Neural cell (in vitro differentiated cells): Measurements from ENCODE around the gene ACBD7. TPM values are rescaled to one million over a fixed set of nuclear protein-coding genes. Genes with fewer than 3 reads are reported as not detected.

Experiments used
- H2AFZ ChIP-seq: fragments of 200-600, 300-800 bp; sonication (generic), shearing (Covaris generic); 2 replicates; pipeline ENCODE4 v1.6.0; 2014; ENCODE audit warnings: low read depth, mild to moderate bottlenecking, antibody characterized with exemption, low read length, moderate library complexity
- H3F3A ChIP-seq: fragments of 200-600 bp; shearing (Covaris generic); 2 replicates; pipeline ENCODE4 v1.6.1; 2016; ENCODE audit warnings: mild to moderate bottlenecking, moderate library complexity, mixed read lengths, antibody characterized with exemption, low read length; ENCODE audit not compliant: insufficient read depth, poor library complexity, severe bottlenecking
- H3K27ac ChIP-seq: fragments of 200-600, 300-800 bp; sonication (generic), shearing (Covaris generic); 2 replicates; pipeline ENCODE4 v1.5.1; 2014; ENCODE audit warnings: mild to moderate bottlenecking, low read length, moderate library complexity
- H3K27me3 ChIP-seq: fragments of 300-800, 200-600 bp; sonication (generic), shearing (Covaris generic); 2 replicates; pipeline ENCODE4 v1.6.0; 2014; ENCODE audit warnings: mild to moderate bottlenecking, low read depth, low read length, moderate library complexity; ENCODE audit not compliant: insufficient read depth
- H3K36me3 ChIP-seq: fragments of 300-800, 200-600 bp; sonication (generic), shearing (Covaris generic); 2 replicates; pipeline ENCODE4 v1.5.1; 2014; ENCODE audit warnings: mild to moderate bottlenecking, antibody characterized with exemption, low read length, moderate library complexity; ENCODE audit not compliant: insufficient read depth
- H3K4me2 ChIP-seq: fragments of 300-800, 200-600 bp; sonication (generic), shearing (Covaris generic); 2 replicates; pipeline ENCODE4 v1.6.0; 2014; ENCODE audit warnings: mild to moderate bottlenecking, low read length
- H3K4me3 ChIP-seq: fragments of 300-800, 200-600 bp; sonication (generic), shearing (Covaris generic); 2 replicates; pipeline ENCODE4 v1.5.1; 2014; ENCODE audit warnings: mild to moderate bottlenecking, low read length, moderate library complexity
- H3K79me2 ChIP-seq: fragments of 200-600 bp; shearing (Covaris generic); replicated peaks from 2 replicates; pipeline ENCODE4 v1.6.0; 2014; ENCODE audit warnings: mild to moderate bottlenecking, low read length, moderate library complexity; ENCODE audit not compliant: insufficient read depth
- H3K9ac ChIP-seq: fragments of 300-800, 200-600 bp; sonication (generic), shearing (Covaris generic); 2 replicates; pipeline ENCODE4 v1.6.1; 2016; ENCODE audit warnings: mild to moderate bottlenecking, low read length, mixed read lengths
- H3K9me2 ChIP-seq: fragments of 200-600 bp; shearing (Covaris generic); 2 replicates; pipeline ENCODE4 v1.6.1; 2016; ENCODE audit warnings: mild to moderate bottlenecking, low read length, mixed read lengths; ENCODE audit not compliant: insufficient read depth
- H3K9me3 ChIP-seq: fragments of 200-600, 300-800 bp; sonication (generic), shearing (Covaris generic); 2 replicates; pipeline ENCODE4 v1.6.1; 2016; ENCODE audit warnings: mild to moderate bottlenecking, mixed run types, low read length, moderate library complexity, mixed read lengths
- H4K20me1 ChIP-seq: fragments of 200-600 bp; shearing (Covaris generic); 2 replicates; pipeline ENCODE4 v1.6.1; 2016; ENCODE audit warnings: mild to moderate bottlenecking, mixed run types; ENCODE audit not compliant: insufficient read depth
- CTCF ChIP-seq: fragments of 450-650 bp; IDR thresholded peaks from 2 replicates; pipeline ENCODE4 v1.5.1; 2014; ENCODE audit warnings: antibody characterized with exemption, mild to moderate bottlenecking, moderate library complexity; ENCODE audit not compliant: poor library complexity, severe bottlenecking
- EP300 ChIP-seq: fragments of 450-650 bp; conservative IDR thresholded peaks from 2 replicates; pipeline ENCODE4 v1.6.1; 2014; ENCODE audit warnings: antibody characterized with exemption, mild to moderate bottlenecking, moderate library complexity; ENCODE audit not compliant: poor library complexity, severe bottlenecking
- EZH2 ChIP-seq: fragments of 200-600, 300-800 bp; shearing (Covaris generic), sonication (generic); IDR thresholded peaks from 2 replicates; pipeline ENCODE4 v1.6.1; 2014; ENCODE audit warnings: antibody characterized with exemption, low read length, borderline replicate concordance, mild to moderate bottlenecking; ENCODE audit not compliant: insufficient read depth, poor library complexity, severe bottlenecking
- MXI1 ChIP-seq: fragments of 450-650 bp; conservative IDR thresholded peaks from 2 replicates; pipeline ENCODE4 v1.6.1; 2014; ENCODE audit warnings: antibody characterized with exemption, mild to moderate bottlenecking; ENCODE audit not compliant: poor library complexity, severe bottlenecking
- POLR2AphosphoS5 ChIP-seq: IDR thresholded peaks from 2 replicates; pipeline ENCODE4 v1.6.1; 2012
- RAD21 ChIP-seq: fragments of 450-650 bp; conservative IDR thresholded peaks from 2 replicates; pipeline ENCODE4 v1.6.1; 2014; ENCODE audit warnings: antibody characterized with exemption, mild to moderate bottlenecking, moderate library complexity
- REST ChIP-seq: IDR thresholded peaks from 2 replicates; pipeline ENCODE4 v1.6.1; 2012; ENCODE audit warnings: borderline replicate concordance
- SMC3 ChIP-seq: fragments of 450-650 bp; conservative IDR thresholded peaks from 2 replicates; pipeline ENCODE4 v1.6.1; 2014; ENCODE audit warnings: antibody characterized with exemption, mild to moderate bottlenecking, moderate library complexity; ENCODE audit not compliant: poor library complexity
- TAF1 ChIP-seq: IDR thresholded peaks from 2 replicates; pipeline ENCODE4 v1.6.1; 2012; ENCODE audit warnings: low read depth
- polyA plus RNA-seq: library from polyadenylated mRNA; depleted of rRNA; stranded (reverse); fragments of >200 nt; gene quantifications from 2 replicates; pipeline ENCODE4 v1.2.3, GENCODE V29; 2014

Gene ACBD7
- polyA plus RNA-seq, 1 donor from 2014 or later = 3.3 TPM

- Histone ChIP-seq H3K27ac (no peak overlapping the region), H2AFZ (no peak overlapping the region), H3K27me3 (no peaks in the 10 kb centered on the region), H3K9ac (no peak overlapping the region), H3K36me3 (no peaks in the 10 kb centered on the region), H3K79me2 (no peaks in the 10 kb centered on the region), H3K4me2 (no peak overlapping the region), H3K9me2 (no peaks in the 10 kb centered on the region), H4K20me1 (no peaks in the 10 kb centered on the region), H3F3A (no peaks in the 10 kb centered on the region), H3K9me3 (peaks cover 8% of the 10 kb centered on the region), H3K4me3 (no peak overlapping the region)
- no peak for TF ChIP-seq EZH2
- no peak for TF ChIP-seq TAF1
- no peak for TF ChIP-seq EP300
- TF ChIP-seq MXI1 = no peak
- no peak for TF ChIP-seq RAD21
- no peak for TF ChIP-seq CTCF
- TF ChIP-seq SMC3 = no peak
- no peak for TF ChIP-seq REST
- no peak for TF ChIP-seq POLR2AphosphoS5
These were observed 19.3 kb downstream of the ACBD7 start for GRCh38 chr10:15069230-15069629.

- H3K4me2 ChIP-seq = no peak overlapping the region
- no peak overlapping the region for H3K27ac ChIP-seq
- peaks cover 8% of the 10 kb centered on the region for H3K9me3 ChIP-seq
- no peaks in the 10 kb centered on the region for H3K79me2 ChIP-seq
- H3K4me3 ChIP-seq = no peak overlapping the region
- H3K36me3 ChIP-seq = no peaks in the 10 kb centered on the region
- no peaks in the 10 kb centered on the region for H3K27me3 ChIP-seq
- no peaks in the 10 kb centered on the region for H4K20me1 ChIP-seq
- H2AFZ ChIP-seq = no peak overlapping the region
- H3K9ac ChIP-seq = no peak overlapping the region
- H3K9me2 ChIP-seq = no peaks in the 10 kb centered on the region
- TF ChIP-seq RAD21 (no peak), POLR2AphosphoS5 (no peak), TAF1 (no peak), MXI1 (no peak), EZH2 (no peak)
- H3F3A ChIP-seq = no peaks in the 10 kb centered on the region
These were observed 19.8 kb downstream of the ACBD7 start for GRCh38 chr10:15068802-15069201.

- no peaks in the 10 kb centered on the region for H3F3A ChIP-seq
- H3K9ac ChIP-seq = no peak overlapping the region
- TF ChIP-seq EZH2 (no peak), POLR2AphosphoS5 (no peak), TAF1 (no peak), REST (no peak), SMC3 (no peak), EP300 (no peak), MXI1 (no peak), RAD21 (no peak), CTCF (no peak)
- H3K9me3 ChIP-seq = peaks cover 8% of the 10 kb centered on the region
- no peaks in the 10 kb centered on the region for H3K9me2 ChIP-seq
- H3K4me3 ChIP-seq = no peak overlapping the region
- H2AFZ ChIP-seq = no peak overlapping the region
- H4K20me1 ChIP-seq = no peaks in the 10 kb centered on the region
- H3K79me2 ChIP-seq = no peaks in the 10 kb centered on the region
- H3K4me2 ChIP-seq = no peak overlapping the region
- H3K27ac ChIP-seq = no peak overlapping the region
- no peaks in the 10 kb centered on the region for H3K36me3 ChIP-seq
- no peaks in the 10 kb centered on the region for H3K27me3 ChIP-seq
These were observed 21.4 kb downstream of the ACBD7 start for GRCh38 chr10:15067154-15067553.
